Upper lobe of right lung (tissue), 1 donor: ENCODE results near the gene RASAL2. TPM values are rescaled to one million over a fixed set of nuclear protein-coding genes. Genes with fewer than 3 reads are reported as not detected.

Experiments
- ATAC-seq: fragments of 200-7000 bp; cut with Tn5 transposase; one replicate; pipeline ENCODE4 v1.9.1; 2020; ENCODE audit warnings: mild to moderate bottlenecking, moderate library complexity
- DNase-seq: peaks from one replicate; pipeline ENCODE4 v3.0.0-alpha.2; 2020
- H3K27ac ChIP-seq: fragments of 200-600 bp; one replicate; pipeline ENCODE4 v1.8.0; 2022
- H3K27me3 ChIP-seq: fragments of 200-600 bp; one replicate; pipeline ENCODE4 v1.8.0; 2022; ENCODE audit warnings: mild to moderate bottlenecking
- H3K36me3 ChIP-seq: fragments of 200-600 bp; one replicate; pipeline ENCODE4 v1.8.0; 2022
- H3K4me1 ChIP-seq: fragments of 200-600 bp; one replicate; pipeline ENCODE4 v1.8.0; 2022
- H3K4me3 ChIP-seq: fragments of 200-600 bp; one replicate; pipeline ENCODE4 v1.8.0; 2022; ENCODE audit warnings: mild to moderate bottlenecking
- H3K9me3 ChIP-seq: fragments of 200-600 bp; one replicate; pipeline ENCODE4 v1.8.0; 2022
- intact Hi-C: fragments of 100-400 bp; cut with DNase I; formaldehyde crosslinking; loops from one replicate; pipeline ENCODE4 v1.11.0; 2022
- long read RNA-seq: library from polyadenylated mRNA; unstranded; transcript quantifications from one replicate; pipeline ENCODE4 v2.0.0, GENCODE V29; 2021
- total RNA-seq: library from RNA; stranded (reverse); fragmentation: NEBNext Ultra II Directional; extraction: Animal tissue kit (Norgen Biotek cat#: 25700); gene quantifications from one replicate; pipeline ENCODE4 v1.2.1, GENCODE V29; 2021
- TF ChIP-seq, protein P1 (sequence below): fragments of 200-600 bp; IDR thresholded peaks from one replicate; pipeline ENCODE4 v1.8.0; 2022; ENCODE audit warnings: antibody characterized with exemption
- donor health status: DM: no; HTN: yes; CAD: no; lungs with severe emphysema.

Gene RASAL2
- total RNA-seq, result 39.4 TPM
- long read RNA-seq, full-length matches to known transcripts, result 1 of 34 reads
- long read RNA-seq, partial matches to known transcripts, result 20 of 34 reads
- long read RNA-seq, other reads (novel, unspliced or antisense), result 13 of 34 reads

- TF ChIP-seq, protein P1, sequence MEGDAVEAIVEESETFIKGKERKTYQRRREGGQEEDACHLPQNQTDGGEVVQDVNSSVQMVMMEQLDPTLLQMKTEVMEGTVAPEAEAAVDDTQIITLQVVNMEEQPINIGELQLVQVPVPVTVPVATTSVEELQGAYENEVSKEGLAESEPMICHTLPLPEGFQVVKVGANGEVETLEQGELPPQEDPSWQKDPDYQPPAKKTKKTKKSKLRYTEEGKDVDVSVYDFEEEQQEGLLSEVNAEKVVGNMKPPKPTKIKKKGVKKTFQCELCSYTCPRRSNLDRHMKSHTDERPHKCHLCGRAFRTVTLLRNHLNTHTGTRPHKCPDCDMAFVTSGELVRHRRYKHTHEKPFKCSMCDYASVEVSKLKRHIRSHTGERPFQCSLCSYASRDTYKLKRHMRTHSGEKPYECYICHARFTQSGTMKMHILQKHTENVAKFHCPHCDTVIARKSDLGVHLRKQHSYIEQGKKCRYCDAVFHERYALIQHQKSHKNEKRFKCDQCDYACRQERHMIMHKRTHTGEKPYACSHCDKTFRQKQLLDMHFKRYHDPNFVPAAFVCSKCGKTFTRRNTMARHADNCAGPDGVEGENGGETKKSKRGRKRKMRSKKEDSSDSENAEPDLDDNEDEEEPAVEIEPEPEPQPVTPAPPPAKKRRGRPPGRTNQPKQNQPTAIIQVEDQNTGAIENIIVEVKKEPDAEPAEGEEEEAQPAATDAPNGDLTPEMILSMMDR, result no peak
- peak; percentile 87 for DNase-seq
- H3K4me3 ChIP-seq, result peak within 1 kb of the TSS; percentile 94
- no peaks in the 10 kb centered on the region for H3K36me3 ChIP-seq
- no peaks in the 10 kb centered on the region for H3K27me3 ChIP-seq
- intact Hi-C loops, result no loop called here
- peak; percentile 84 for ATAC-seq
- no peaks in the 10 kb centered on the region for H3K9me3 ChIP-seq
- peaks cover 20% of the 10 kb centered on the region for H3K4me1 ChIP-seq
- peak within 1 kb of the TSS; percentile 87 for H3K27ac ChIP-seq
Observed at GRCh38 chr1:178093951-178094738, at the start of gene RASAL2. RASAL2 (plus strand) TSS chr1:178094104; CDS start chr1:178094493, 389 bp downstream.

DNA sequence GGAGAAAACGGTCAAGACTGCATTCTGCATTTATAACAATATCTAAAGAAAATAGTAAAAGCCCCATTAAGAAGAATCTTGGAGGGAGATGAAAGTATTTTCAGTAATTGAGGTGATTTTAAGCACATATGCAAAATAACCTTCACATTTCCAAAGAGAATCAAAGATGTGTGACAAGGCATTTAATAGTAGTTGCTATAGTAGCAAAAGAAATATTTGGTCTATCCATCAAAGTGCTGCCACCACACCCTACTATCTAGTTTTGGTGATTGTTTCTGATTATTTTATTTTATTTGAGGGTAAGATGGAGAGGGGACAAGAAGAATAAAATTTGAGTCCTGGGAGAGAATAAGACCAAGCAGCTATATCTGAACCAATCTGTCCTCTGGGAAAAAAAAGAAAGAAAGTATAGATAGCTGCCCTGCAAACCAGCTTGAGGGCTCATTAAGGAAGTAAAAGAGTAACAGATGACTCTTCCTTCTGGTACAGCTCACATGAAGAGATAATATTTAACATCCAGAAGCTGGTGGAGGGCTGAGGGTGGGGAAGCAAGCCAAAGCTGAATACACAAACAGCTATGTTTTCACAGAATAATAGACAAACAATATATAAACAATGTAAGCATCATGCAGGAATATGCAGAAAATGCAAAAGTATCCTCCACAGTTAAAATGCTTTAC, 47.2 kb upstream of the RASAL2 start:
- Histone ChIP-seq H3K9me3 (no peaks in the 10 kb centered on the region), H3K36me3 (no peaks in the 10 kb centered on the region), H3K27me3 (no peaks in the 10 kb centered on the region), H3K4me1 (no peaks in the 10 kb centered on the region), H3K4me3 (no peak overlapping the region), H3K27ac (no peak overlapping the region)
- DNase-seq, result no peak
- intact Hi-C loops, result no loop called here
- ATAC-seq, result no peak
- TF ChIP-seq, protein P1, result no peak

GRCh38 chr1:178047403-178048093, 46.4 kb upstream of the RASAL2 start:
- ATAC-seq, result no peak
- intact Hi-C loops, result no loop called here
- no peaks in the 10 kb centered on the region for H3K36me3 ChIP-seq
- H3K27me3 ChIP-seq, result no peaks in the 10 kb centered on the region
- DNase-seq, result no peak
- TF ChIP-seq, protein P1, result no peak
- H3K9me3 ChIP-seq, result no peaks in the 10 kb centered on the region
- H3K27ac ChIP-seq, result no peak overlapping the region
- no peak overlapping the region for H3K4me3 ChIP-seq
- peaks cover 6% of the 10 kb centered on the region for H3K4me1 ChIP-seq

DNA sequence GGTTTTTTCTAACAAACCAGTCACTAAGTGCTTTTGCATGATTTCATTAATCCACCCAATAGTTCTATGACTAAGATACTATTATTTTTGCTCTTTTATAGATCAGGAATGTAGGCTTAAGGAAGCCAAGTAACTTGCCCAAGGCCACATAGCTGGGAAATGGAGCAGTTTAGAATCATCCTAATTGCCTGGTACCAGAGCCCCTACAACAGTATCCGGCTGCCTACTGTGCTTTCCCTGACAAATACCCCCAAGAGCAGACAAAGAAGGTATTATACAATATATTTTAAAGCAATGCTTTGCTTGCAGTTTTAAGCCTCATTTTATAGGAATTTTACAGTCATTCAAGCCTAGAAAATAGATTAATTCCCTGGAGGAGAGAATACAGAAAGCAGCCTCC, 45.5 kb upstream of the RASAL2 start:
- no peaks in the 10 kb centered on the region for H3K36me3 ChIP-seq
- no peaks in the 10 kb centered on the region for H3K27me3 ChIP-seq
- no peaks in the 10 kb centered on the region for H3K9me3 ChIP-seq
- DNase-seq (no peak), ATAC-seq (no peak)
- H3K27ac ChIP-seq, result no peak overlapping the region
- TF ChIP-seq, protein P1, result no peak
- H3K4me3 ChIP-seq, result no peak overlapping the region
- H3K4me1 ChIP-seq, result peaks cover 9% of the 10 kb centered on the region
- intact Hi-C loops, result no loop called here

DNA sequence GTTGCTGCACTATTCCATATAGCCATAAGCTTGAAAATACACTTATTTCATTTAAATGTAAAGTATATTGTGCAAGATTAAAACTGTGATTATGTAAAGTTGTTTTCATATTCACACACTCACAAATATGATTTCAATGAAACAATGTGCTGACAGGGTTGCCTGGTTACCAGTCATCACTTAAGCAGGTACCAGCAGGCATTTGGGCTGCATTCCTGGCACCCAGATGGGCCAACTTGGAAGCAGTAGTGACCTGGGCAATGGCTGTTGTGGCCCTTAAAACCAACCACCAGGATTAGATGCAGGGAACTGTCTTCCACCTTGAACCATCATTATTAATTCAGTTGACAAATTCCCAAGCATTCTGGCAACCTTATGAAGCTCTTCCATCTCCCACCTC, 45.0 kb upstream of the RASAL2 start:
- ATAC-seq (no peak), DNase-seq (no peak)
- H3K4me3 ChIP-seq, result no peak overlapping the region
- intact Hi-C loops, result no loop called here
- TF ChIP-seq, protein P1, result no peak
- no peaks in the 10 kb centered on the region for H3K36me3 ChIP-seq
- no peaks in the 10 kb centered on the region for H3K27me3 ChIP-seq
- H3K4me1 ChIP-seq, result peaks cover 9% of the 10 kb centered on the region
- no peak overlapping the region for H3K27ac ChIP-seq
- H3K9me3 ChIP-seq, result no peaks in the 10 kb centered on the region
